ENCODE results near the gene PRR16.

DNA sequence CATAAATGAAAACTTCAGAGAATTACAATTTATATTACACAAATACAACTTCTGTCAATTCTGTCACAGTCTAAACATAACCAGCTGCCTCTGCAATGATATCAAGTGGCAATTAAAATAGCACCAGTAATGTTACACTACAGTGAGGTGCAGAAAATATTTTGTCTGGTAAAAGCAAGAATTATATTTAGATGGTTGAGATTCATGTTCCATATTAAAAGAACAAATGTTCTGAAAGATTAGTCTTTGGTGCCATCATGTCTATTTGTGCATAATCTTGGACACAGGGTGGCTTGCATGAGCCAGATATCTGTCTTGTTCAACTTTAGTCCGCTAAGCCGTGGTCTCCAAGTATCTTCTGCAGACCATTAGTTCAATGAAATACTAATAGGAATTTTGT, 29.0 kb upstream of the PRR16 start:
- TF ChIP-seq, protein P1, sequence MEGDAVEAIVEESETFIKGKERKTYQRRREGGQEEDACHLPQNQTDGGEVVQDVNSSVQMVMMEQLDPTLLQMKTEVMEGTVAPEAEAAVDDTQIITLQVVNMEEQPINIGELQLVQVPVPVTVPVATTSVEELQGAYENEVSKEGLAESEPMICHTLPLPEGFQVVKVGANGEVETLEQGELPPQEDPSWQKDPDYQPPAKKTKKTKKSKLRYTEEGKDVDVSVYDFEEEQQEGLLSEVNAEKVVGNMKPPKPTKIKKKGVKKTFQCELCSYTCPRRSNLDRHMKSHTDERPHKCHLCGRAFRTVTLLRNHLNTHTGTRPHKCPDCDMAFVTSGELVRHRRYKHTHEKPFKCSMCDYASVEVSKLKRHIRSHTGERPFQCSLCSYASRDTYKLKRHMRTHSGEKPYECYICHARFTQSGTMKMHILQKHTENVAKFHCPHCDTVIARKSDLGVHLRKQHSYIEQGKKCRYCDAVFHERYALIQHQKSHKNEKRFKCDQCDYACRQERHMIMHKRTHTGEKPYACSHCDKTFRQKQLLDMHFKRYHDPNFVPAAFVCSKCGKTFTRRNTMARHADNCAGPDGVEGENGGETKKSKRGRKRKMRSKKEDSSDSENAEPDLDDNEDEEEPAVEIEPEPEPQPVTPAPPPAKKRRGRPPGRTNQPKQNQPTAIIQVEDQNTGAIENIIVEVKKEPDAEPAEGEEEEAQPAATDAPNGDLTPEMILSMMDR (CRISPR knock-in tag; IDR thresholded peaks at IDR 0.05): no peak
- no peak for TF ChIP-seq GABPA (IDR thresholded peaks at IDR 0.05; ENCODE audit: low read depth, low read length)
- TF ChIP-seq GABPA (CRISPR knock-in tag; IDR thresholded peaks at IDR 0.05; ENCODE audit: low read depth): no peak
- TF ChIP-seq ZNF768 (CRISPR knock-in tag; IDR thresholded peaks at IDR 0.05): no peak
